KBM-7 (cell line): ENCODE data around the gene EPM2A.

Experiments
- DNase-seq: peaks from one replicate; pipeline ENCODE4 v3.0.0-alpha.2; 2015
- in situ Hi-C: fragments of 300-500 bp; cut with MboI; formaldehyde crosslinking; loops from 2 replicates; pipeline ENCODE4 v1.14.3; 2020; ENCODE audit warnings: low sequenced_read_pairs, low pct_unique_long_range_greater_than_20kb, mixed read lengths

Gene EPM2A

DNA sequence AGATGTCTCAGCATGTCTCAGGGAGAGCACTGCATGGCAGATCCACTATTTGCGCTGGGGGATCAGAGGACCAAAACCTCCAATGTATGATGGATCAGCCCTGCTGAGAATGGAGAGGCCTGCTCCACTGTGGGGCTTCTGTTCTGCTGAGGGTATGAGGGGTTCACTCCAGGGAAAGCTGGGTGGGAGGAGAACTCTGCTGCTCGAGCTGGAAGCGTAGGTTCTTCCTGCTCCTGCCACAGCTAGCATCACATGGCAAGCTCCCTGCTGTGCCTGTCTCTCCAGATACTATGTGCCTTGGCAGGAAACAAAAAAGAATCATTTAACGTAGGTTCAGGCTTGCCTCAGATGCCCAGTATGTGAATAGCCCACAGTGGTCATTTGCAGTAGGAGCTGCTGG lies 105.8 kb downstream of the EPM2A start:
- no peak for DNase-seq
- in situ Hi-C loops: no loop called here

DNA sequence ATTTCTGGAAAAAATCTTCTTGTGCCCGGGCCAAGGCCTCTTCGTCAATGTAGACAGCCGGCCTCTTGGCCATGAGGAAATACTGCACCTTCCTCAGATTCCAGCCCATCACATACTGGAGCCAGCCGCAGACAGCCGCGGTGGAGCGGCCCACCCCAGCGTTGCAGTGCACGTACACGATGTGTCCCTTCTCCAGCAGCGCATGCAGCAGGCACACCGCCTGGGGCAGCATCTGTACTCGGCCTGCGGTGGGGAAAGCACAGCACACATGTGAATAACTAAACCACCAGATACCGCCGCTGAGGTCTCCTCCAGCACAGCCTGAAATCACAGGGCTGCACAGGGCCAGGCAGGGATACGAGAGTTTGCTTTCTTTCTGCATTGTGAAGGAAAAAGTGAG lies 107.9 kb downstream of the EPM2A start:
- in situ Hi-C loops: no loop called here
- DNase-seq: no peak

DNA sequence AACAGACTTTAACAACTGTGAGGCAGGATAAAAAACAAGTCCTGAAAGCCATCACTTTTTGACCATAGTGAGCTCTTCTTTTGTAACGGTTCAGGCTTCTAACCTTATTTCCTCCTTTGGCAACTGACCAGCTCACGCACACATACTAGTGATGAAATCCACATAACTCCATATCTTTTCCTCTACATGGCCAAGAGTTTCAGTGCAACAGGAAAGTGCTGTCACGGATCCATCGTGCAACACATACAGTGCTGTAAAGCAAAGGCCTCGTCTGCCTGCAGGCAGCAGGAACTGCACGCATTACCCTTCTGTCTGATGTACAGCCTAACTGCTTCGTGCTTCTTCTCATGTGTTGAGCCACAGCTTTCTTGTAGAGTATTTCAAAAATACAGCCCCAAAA lies 108.5 kb downstream of the EPM2A start:
- no peak for DNase-seq
- in situ Hi-C loops: no loop called here

DNA sequence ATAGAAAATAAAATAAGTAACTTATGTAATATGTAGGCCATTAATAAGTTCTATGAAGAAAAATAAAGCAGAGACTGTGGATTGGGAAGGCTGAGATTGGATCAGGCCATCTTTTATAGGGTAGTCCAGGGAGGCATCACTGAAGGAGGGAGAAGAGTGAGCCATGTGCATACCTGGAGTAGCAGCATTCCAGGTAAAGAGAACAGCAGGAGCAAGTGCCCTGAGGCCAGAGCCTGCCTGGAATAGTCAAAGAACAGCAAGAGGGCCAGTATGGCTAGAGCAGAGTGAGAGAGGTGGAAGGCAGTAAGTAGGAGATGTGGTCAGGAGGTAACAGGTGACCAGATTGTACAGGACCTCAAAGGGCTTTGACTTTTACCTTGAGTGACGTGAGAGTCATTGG lies 112.1 kb downstream of the EPM2A start:
- DNase-seq: no peak
- in situ Hi-C loops: no loop called here

DNA sequence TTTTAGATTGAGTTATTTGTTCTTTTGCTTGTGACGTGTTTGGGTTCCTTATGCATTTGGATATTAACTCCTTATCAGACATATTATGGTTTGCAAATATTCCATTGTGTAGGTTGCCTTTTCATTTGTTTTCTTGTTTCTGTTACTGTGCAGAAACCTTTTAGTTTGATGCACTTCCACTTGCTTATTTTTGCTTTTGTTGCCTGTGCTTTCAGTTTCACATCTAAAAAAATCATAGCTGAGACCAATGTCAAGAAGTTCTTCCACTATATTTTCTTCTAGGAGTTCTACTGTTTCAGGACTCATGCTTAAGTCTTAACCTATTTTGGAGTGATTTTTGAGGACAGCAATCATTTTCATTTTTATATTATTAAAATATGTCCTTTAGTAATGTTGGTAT lies 113.5 kb downstream of the EPM2A start:
- in situ Hi-C loops: no loop called here
- no peak for DNase-seq

DNA sequence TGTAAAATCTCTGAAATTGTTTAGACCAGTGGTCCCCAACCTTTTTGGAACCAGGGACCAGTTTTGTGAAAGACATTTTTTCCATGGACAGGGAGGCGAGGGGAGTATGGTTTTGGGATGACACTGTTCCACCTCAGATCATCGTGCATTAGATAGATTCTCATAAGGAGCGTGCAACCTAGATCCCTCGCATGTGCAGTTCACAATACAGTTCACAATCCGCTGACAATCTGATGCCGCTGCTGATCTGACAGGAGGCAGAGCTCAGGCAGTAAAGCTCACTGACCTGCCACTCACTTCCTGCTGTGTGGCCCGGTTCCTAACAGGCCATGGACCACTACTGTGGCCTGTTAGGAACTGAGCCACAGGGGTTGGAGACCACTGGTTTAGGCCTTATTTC lies 115.2 kb downstream of the EPM2A start:
- DNase-seq: no peak
- in situ Hi-C loops: no loop called here

DNA sequence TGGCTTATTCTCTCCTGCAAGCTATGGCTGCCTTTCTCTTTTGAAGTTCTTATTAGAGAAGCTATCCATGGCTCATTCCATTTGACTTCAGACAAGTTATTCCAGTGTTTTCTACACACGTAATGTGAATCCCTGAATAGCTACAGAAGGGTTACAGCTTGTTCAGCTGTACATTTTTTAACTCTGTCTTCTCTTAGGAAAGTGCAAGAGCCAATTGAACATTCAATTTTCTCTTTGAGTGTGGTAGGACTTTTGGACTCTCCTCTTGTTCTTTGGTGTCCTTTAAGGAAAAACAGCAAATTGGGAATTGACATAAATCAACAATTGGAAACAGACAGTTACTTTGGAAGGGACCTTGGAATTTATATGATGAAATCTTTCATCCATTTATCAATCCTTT lies 125.8 kb downstream of the EPM2A start:
- in situ Hi-C loops: no loop called here
- DNase-seq: no peak

DNA sequence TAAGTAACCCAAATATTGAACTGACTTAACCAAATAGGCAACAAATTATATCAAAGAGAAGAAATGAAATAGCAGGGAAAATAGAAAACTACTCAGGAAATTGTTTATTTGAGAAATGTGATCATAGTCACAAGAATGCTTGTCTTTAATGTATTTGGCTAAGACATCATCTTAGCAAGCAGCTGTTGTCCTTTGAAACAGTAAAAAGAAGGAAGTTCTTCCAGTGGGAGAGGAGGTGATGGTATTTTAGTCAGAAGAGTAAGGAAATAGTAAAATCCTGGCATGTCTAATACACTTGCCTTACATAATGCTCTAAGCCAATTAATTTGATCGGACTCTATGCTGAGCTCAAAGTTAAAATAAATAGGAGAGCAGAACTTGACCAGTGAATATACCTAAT lies 126.5 kb downstream of the EPM2A start:
- no peak for DNase-seq
- in situ Hi-C loops: no loop called here

DNA sequence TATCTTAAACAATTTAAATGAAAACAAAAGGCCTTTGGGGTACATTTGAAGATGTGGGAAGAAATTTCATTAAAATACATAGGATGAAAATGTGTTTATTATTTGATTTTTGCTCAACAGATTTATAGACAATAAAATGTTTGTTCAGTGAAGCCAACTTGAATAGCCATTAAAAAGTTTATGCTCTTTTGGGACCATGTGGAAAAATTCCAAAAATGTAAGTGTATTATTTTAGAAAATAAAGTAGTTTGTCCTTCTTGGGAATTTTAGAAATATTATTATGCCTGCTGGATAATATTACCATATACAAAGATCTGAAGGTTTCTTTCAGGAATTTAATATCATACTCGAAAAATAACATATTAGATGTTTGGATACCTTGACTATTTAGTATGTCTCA lies 131.3 kb downstream of the EPM2A start:
- in situ Hi-C loops: no loop called here
- DNase-seq: no peak

DNA sequence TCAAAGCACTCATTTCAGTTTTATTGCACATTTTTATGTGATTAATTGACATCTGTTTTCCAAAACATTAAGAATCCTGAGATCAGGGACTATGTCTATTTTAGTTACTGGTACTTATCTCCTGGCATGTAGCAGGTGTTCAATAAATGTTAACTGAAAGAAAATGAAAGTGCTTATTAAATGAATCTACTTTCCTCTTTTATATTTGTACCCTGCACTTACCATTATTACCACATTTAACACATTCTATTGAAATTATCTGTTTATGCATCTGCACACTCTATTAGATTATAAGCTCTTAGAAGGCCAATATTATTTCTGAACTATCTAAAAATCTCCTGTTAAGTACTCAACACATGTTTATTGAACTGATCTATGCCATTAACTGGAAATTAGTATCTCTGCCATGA lies 131.9 kb downstream of the EPM2A start:
- in situ Hi-C loops: no loop called here
- no peak for DNase-seq

DNA sequence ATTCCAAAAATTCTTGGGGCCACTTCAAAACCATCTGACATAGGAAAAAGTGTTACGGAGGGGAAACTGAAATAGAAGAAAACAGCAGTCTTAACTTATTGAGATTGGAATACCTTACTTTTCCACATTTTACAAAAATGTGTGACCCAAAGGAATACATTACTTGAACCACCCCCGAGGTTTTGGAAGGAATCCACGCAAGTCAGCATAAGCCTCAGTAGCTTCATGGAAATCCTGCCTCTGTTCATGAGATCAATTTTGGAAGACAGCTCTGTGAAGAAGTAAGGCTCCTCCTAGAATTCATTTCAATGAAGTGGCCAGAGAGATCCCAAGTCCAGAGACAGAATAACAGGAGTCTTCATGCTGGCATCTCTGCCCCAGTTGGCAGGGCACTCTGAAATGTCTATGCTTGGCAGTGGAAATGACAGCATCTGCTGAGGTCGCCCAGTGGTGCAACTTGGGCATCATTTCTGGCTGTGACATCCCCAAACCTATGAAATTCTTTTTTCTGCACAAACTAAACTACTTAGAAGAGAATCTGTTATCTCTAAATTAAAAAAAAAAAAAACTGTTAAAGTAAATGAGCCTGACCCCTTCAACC lies 132.5 kb downstream of the EPM2A start:
- DNase-seq: no peak
- in situ Hi-C loops: no loop called here

DNA sequence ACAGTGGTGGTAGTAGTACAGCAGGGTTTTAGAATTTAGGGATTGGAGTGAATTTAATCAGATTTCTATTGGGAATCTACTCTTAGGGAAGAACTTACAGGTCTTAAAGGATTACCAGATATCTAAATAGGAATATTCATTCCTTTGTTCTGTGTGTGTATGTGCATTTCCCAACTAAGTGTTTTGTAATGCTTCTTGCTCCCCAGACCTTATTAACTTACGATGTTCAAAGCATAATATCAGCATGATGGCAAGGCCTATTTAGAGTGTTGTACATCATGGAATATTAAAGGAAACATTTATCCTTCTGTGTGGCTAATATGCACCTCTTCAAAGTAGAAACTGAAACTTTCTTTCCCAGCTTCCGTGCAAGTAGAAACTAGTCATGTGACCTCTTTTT lies 133.9 kb downstream of the EPM2A start:
- in situ Hi-C loops: no loop called here
- no peak for DNase-seq

DNA sequence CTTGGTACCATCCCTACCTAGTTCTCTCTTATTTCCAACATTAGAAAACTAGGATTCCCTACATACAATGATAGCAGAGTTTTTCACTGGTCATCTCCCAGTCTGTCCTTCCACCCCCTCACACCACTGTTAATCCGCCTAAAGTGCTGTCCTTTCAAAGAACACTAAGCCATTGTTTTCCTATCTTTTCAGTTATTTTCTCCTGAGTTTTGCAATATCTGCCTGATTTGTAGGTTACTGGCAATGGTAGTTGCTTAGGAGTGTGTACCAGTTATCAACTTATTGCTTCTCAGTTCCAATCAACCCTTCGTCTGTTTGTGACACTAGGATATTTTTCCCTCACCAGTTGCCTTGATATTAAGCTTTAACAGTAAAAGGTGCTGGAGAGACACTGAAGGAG lies 135.0 kb downstream of the EPM2A start:
- DNase-seq: no peak
- in situ Hi-C loops: no loop called here

DNA sequence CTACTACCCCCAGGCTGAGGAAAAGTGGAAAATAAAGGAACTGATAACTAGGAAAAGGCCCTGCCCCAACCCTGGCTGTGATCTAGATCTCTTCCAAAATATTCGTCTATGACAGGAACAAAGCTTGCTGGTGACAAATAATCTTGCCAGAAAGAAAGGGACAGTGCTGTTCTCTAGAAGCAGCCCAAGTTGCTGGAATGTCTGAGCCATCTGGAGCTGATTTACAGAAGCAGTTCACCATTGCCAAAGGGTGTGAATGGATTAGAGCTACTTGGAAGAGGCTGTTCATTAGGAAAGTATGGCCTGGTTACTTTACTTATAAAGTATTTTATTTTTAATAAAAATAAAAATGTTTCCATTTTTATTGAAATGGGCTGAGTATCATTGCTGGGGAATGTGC lies 146.3 kb downstream of the EPM2A start:
- no peak for DNase-seq
- in situ Hi-C loops: no loop called here

DNA sequence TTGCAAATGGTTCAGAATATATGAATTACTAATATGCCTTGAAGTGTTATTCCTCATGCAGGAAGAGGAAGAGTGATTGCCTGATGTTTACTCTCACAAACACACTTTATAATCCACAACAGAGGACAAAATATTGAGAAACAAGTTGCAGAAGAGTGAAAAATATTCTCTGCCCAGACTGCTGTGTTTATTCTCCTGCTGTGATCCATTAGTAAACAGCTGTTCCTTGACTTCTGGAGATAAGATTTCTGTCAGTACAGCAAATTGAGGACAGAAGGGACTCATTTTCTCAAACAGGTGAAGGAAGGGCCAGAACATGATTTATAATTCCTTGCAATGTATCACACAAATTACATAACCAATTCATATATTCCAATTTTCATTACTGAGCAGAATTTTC lies 148.0 kb downstream of the EPM2A start:
- in situ Hi-C loops: no loop called here
- no peak for DNase-seq

DNA sequence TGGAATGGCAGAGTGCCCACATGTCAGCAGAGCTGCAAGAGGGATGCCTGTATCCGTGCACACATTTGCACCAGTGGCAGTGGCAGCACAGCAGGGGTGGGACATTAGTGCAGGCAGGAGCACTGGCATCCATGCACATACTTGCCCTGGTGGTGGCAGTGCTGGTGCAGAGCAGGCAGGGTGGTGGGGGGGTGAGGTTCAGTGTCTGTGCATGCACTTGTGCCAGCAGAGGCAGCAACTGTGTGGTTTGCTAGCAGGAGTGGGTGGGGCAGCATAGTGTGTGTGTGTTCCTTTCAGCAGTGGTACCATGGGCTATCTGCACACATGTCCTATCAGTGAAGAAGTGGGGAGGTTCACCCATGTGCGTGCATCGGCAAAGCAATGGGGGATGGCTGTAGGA lies 151.6 kb downstream of the EPM2A start:
- no peak for DNase-seq
- in situ Hi-C loops: no loop called here
